ENCODE results near the gene LRRTM3.

LRRTM3 gene

GRCh38 chr10:67049988-67050387 lies 124.2 kb downstream of the LRRTM3 start:
- no peak for TF ChIP-seq CTCF (conservative IDR thresholded peaks at IDR 0.05; ENCODE audit: low read depth)
- POLR2A ChIA-PET (ENCODE audit: low non-redundant PET): no interaction called here
- no peak for DNase-seq (ENCODE audit: low spot score)
- CTCF ChIA-PET: interaction anchor here (0.6 kb wide), 1 partner anchor 1029 kb away, joined by 3 read pairs; no protein-coding TSS in a partner anchor
- no peak overlapping the region for H3K27ac ChIP-seq

DNA sequence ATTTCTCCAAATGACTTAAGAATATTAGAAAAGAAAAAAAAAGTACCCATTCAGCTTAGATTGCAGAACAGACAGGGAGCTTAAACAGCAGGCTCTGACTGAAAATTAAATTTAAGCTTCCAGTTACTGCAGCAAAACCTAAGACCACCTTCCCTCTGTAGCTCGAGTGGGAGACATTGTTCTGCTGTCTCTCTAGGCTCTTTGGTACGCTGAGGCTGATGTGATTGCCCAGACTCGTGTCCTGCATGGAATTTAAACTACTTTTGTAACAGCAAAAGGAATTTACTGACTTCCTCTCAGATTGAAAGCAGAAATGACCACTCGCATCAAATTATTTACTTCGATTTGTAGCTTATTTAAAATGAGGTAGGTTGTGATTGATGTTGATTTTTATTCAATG lies 124.6 kb downstream of the LRRTM3 start:
- CTCF ChIA-PET: interaction anchor here (0.6 kb wide), 1 partner anchor 1029 kb away, joined by 3 read pairs; no protein-coding TSS in a partner anchor
- POLR2A ChIA-PET (ENCODE audit: low non-redundant PET): no interaction called here
- TF ChIP-seq CTCF (conservative IDR thresholded peaks at IDR 0.05; ENCODE audit: low read depth): no peak
- H3K27ac ChIP-seq: no peak overlapping the region
- no peak for DNase-seq (ENCODE audit: low spot score)

DNA sequence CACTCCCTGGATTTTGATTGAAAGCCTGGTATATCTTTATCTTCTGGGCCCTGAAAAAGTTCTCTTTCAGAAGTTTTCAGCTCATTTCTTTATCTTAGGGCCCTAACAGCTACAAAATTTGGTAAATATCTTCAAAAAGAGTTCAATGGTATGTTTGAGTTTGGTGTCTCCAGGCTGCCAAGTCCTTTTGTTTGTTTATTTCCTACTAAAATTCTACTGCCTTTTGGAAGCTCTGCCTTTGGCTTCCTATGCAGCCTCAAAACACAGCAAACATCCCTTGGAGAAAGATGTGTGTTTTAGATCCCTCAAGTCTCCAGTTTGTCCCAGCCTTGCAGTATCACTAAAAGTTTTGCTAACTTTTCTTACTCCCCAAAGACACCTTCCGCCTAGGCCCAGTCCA lies 146.8 kb downstream of the LRRTM3 start:
- DNase-seq (ENCODE audit: low spot score): no peak
- CTCF ChIA-PET: no interaction called here
- POLR2A ChIA-PET (ENCODE audit: low non-redundant PET): no interaction called here
- no peak for TF ChIP-seq CTCF (conservative IDR thresholded peaks at IDR 0.05; ENCODE audit: low read depth)
- H3K27ac ChIP-seq: no peak overlapping the region

DNA sequence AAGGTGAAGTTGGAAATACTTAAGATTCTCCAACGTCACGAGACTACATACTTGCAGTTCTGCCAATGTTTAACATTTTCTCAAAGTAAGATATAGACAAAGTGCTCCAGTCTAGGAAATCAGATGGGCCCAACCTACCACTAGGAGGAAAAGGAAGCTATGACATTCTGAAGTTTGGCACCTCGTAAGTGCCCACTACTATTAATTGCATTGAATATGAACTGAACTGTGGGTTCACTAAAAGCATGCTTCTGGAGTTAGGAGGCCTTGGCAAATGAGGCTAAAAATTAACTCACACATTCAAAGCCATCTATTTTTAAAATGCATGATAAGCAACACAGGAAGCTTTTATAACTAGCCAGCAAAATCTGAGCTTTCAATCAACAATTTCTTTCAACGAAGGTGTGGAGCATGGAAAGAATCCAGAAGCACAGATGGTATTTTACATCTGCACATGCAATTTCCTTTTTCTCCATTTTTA lies 149.7 kb downstream of the LRRTM3 start:
- TF ChIP-seq CTCF (conservative IDR thresholded peaks at IDR 0.05; ENCODE audit: low read depth): no peak
- H3K27ac ChIP-seq: no peak overlapping the region
- ChIA-PET CTCF (interaction anchor here (0.6 to 0.9 kb wide), 3 partner anchors 9 to 704 kb away, joined by 3 read pairs; no protein-coding TSS in a partner anchor), POLR2A (ENCODE audit: low non-redundant PET) (no interaction called here)
- DNase-seq (ENCODE audit: low spot score): no peak

GRCh38 chr10:67076144-67076543 lies 150.3 kb downstream of the LRRTM3 start:
- CTCF ChIA-PET: interaction anchor here (0.5 to 0.9 kb wide), 4 partner anchors 9 to 1073 kb away, joined by 3 read pairs; no protein-coding TSS in a partner anchor
- TF ChIP-seq CTCF (conservative IDR thresholded peaks at IDR 0.05; ENCODE audit: low read depth): no peak
- POLR2A ChIA-PET (ENCODE audit: low non-redundant PET): no interaction called here
- no peak for DNase-seq (ENCODE audit: low spot score)
- H3K27ac ChIP-seq: no peak overlapping the region

DNA sequence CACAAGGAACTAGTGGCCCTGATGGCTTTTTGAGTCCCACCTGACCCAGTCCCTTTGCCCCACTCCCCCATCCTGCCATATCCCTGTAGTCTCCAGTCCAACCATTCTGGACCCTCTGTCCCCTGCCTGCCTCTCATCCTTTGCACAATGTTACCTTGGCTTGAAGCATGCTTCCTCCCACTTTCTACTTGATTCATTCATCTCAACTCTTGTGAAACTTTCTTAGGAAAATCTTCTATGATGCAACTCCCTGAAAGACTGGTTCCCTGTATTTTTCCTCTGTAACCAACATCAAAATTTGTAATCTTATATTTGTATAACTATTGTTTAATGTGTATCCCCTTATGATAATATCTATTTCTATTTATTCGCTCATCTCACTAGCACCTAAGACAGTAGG lies 151.5 kb downstream of the LRRTM3 start:
- DNase-seq (ENCODE audit: low spot score): no peak
- CTCF ChIA-PET: no interaction called here
- TF ChIP-seq CTCF (conservative IDR thresholded peaks at IDR 0.05; ENCODE audit: low read depth): no peak
- no peak overlapping the region for H3K27ac ChIP-seq
- POLR2A ChIA-PET (ENCODE audit: low non-redundant PET): no interaction called here

Data from RWPE1 (cell line).